Heart right ventricle (tissue), 16 donors: ENCODE results near the gene C5orf24. TPM values are rescaled to one million over a fixed set of nuclear protein-coding genes. Genes with fewer than 3 reads are reported as not detected.
"Not testable (repeated sequence)": the region's sequence is repeated elsewhere in the genome, so short reads cannot be mapped to it uniquely, and the experiment has no call there.

Experiments
- ATAC-seq, 8 donors: fragments of 200-7000 bp; cut with Tn5 transposase; one replicate each; pipeline ENCODE4 v1.9.1; 2020; ENCODE audit warnings: mild to moderate bottlenecking in 8 of 8, moderate library complexity in 8 of 8, moderate number of reproducible peaks in 1 of 8
- DNase-seq, 2 donors: peaks; one replicate each; pipeline ENCODE4 v3.0.0-alpha.2; 2020
- H3K27ac ChIP-seq, 10 donors: fragments of 200-600 bp; sonication (generic) in 2 of 10; one replicate each; pipeline versions ENCODE4 v1.5.0 to v1.8.0; 2020 to 2022; ENCODE audit warnings: mild to moderate bottlenecking in 3 of 10
- H3K27me3 ChIP-seq, 7 donors: fragments of 200-600 bp; one replicate each; pipeline ENCODE4 v1.8.0; 2021 to 2022; ENCODE audit warnings: mild to moderate bottlenecking in 2 of 7
- H3K36me3 ChIP-seq, 9 donors: fragments of 200-600 bp; sonication (generic) in 1 of 9; one replicate each; pipeline versions ENCODE4 v1.5.0 to v1.8.0; 2020 to 2022; ENCODE audit warnings: mild to moderate bottlenecking in 2 of 9
- H3K4me1 ChIP-seq, 9 donors: fragments of 200-600 bp; sonication (generic) in 1 of 9; one replicate each; pipeline versions ENCODE4 v1.5.0 to v1.8.0; 2020 to 2022; ENCODE audit warnings: mild to moderate bottlenecking in 4 of 9
- H3K4me3 ChIP-seq, 10 donors: fragments of 200-600 bp; sonication (generic) in 2 of 10; one replicate each; pipeline versions ENCODE4 v1.5.0 to v1.8.0; 2020 to 2022; ENCODE audit warnings: mild to moderate bottlenecking in 7 of 10, moderate library complexity in 2 of 10
- H3K9me3 ChIP-seq, 11 donors: fragments of 200-600 bp in 10 of 11; sonication (generic) in 2 of 11; one replicate each; pipeline versions ENCODE4 v1.5.0 to v1.8.0; 2013 to 2022; ENCODE audit warnings: mild to moderate bottlenecking in 2 of 11, control low read depth in 1 of 11, moderate library complexity in 1 of 11
- WGBS, 2 donors: extraction: QIAGEN DNeasy Blood & Tissue Kit; methylation state at CpG; one replicate each; pipeline ENCODE4 v1.1.7; 2013; ENCODE audit warnings: inconsistent platforms in 1 of 2; 5-methylcytosine and 5-hydroxymethylcytosine counted together
- intact Hi-C, 10 donors: fragments of 100-400 bp; cut with DNase I; formaldehyde crosslinking; loops; one replicate each; pipeline versions ENCODE4 v1.11.1 to v1.14.2; 2022
- polyA plus RNA-seq, 2 donors: library from polyadenylated mRNA; stranded (reverse); fragments of 200-250 nt; gene quantifications; one replicate each; pipeline ENCODE4 v1.2.3, GENCODE V29; 2013
- total RNA-seq, 10 donors: library from RNA; stranded (reverse); fragmentation: NEBNext Ultra II Directional in 3 of 10; extraction: Animal tissue kit (Norgen Biotek cat#: 25700) in 3 of 10; gene quantifications; one replicate each; pipeline versions ENCODE4 v1.2.1 to v1.2.4, GENCODE V29; 2021 to 2023
- TF ChIP-seq, protein P1 (sequence below), 9 donors: fragments of 200-600 bp; sonication (generic) in 2 of 9; IDR thresholded peaks; one replicate each; pipeline versions ENCODE4 v1.5.0 to v1.8.0; 2021 to 2022; ENCODE audit warnings: antibody characterized with exemption in 9 of 9, mild to moderate bottlenecking in 5 of 9, moderate library complexity in 1 of 9
- donor health status: Arrhythmogenic right ventricular cardiomyopathy.
- donor health status: ischemic (EF 13 %, LVEDD 7.1; RV severe dilation, severe dysfunction).
- donor health status: healthy with polysubstance abuse.
- donor health status: DM: no; HTN: yes; CAD: no.
- donor health status: DM: no; HTN: no; CAD: no.
- donor health status: ischemic (EF 25% LVEDD 6.9; RV normal size, moderate dysfunction).
- donor health status: ischemic (EF 25% LVEDD 5.7; RV mildly dilated, moderate dysfunction).
- donor health status: healthy.
- donor health status: DM: yes; HTN: yes; CAD: no.
- donor health status: Ischemic cardiomyopathy.
- donor health status: ischemic (EF 35%, LVEDD 5.7; RV mildly dilated, moderate dysfunction).
- donor health status: nonischemic (EF 11% LVEDD 7.7; RV severe dilation, severe dysfunction).
- donor health status: DM: yes; HTN: yes; CAD: no.
- donor health status: PGD.
- donor health status: ischemic (EF 29% LVEDD 5.4; RV normal size, mild dysfunction).
- donor health status: nonischemic (EF 23%, LVEDD 6.1; RV moderate dilation, normal function).

Gene C5orf24
- total and polyA plus RNA-seq, 12 donors: 12.0 to 31.2 (median 23.3) TPM

GRCh38 chr5:134874831-134875655 lies 29.3 kb downstream of the C5orf24 start:
- Histone ChIP-seq H3K4me1 (peaks cover 3 to 43% (median 29%) of the 10 kb centered on the region in 9 donors), H3K9me3 (no peaks in the 10 kb centered on the region), H3K4me3 (peak overlapping the region; percentile 64 to 98 (median 86)), H3K27me3 (no peaks in the 10 kb centered on the region), H3K27ac (peak overlapping the region; percentile 92 to 99 (median 96)), H3K36me3 (peaks cover 0 to 6% (median 0%) of the 10 kb centered on the region in 9 donors)
- WGBS, 2 donors: 7 to 8% methylated on average over 20 of the region's 20 CpGs
- DNase-seq (peak; percentile 53 to 68), ATAC-seq (peak; percentile 60 to 82 (median 75))
- TF ChIP-seq, protein P1, sequence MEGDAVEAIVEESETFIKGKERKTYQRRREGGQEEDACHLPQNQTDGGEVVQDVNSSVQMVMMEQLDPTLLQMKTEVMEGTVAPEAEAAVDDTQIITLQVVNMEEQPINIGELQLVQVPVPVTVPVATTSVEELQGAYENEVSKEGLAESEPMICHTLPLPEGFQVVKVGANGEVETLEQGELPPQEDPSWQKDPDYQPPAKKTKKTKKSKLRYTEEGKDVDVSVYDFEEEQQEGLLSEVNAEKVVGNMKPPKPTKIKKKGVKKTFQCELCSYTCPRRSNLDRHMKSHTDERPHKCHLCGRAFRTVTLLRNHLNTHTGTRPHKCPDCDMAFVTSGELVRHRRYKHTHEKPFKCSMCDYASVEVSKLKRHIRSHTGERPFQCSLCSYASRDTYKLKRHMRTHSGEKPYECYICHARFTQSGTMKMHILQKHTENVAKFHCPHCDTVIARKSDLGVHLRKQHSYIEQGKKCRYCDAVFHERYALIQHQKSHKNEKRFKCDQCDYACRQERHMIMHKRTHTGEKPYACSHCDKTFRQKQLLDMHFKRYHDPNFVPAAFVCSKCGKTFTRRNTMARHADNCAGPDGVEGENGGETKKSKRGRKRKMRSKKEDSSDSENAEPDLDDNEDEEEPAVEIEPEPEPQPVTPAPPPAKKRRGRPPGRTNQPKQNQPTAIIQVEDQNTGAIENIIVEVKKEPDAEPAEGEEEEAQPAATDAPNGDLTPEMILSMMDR (IDR thresholded peaks at IDR 0.05): no peak
- intact Hi-C loops: loop anchor here in 4 of 10 donors (1.0 to 2.0 kb wide), 4 partner anchors 28 to 30 kb away; partner anchors contain the start of gene PCBD2 (in 3 of the 4)

- intact Hi-C loops: no loop called here
These were observed 31.4 kb downstream of the C5orf24 start for GRCh38 chr5:134877159-134877558.

GRCh38 chr5:134878403-134878802 lies 32.6 kb downstream of the C5orf24 start:
- intact Hi-C loops: no loop called here
- Histone ChIP-seq H3K9me3 (no peaks in the 10 kb centered on the region), H3K36me3 (peaks cover 0 to 6% (median 0%) of the 10 kb centered on the region in 9 donors), H3K4me1 (peaks cover 3 to 45% (median 31%) of the 10 kb centered on the region in 9 donors), H3K27ac (no peak overlapping the region), H3K27me3 (no peaks in the 10 kb centered on the region), H3K4me3 (no peak overlapping the region)
- TF ChIP-seq, protein P1 (IDR thresholded peaks at IDR 0.05): no peak
- DNase-seq (no peak), ATAC-seq (no peak)
- 84 to 86% methylated on average over 3 of the region's 3 CpGs for WGBS, 2 donors

More at GRCh38 chr5:134877159-134877558, 31.4 kb downstream of the C5orf24 start:
- no peaks in the 10 kb centered on the region for H3K9me3 ChIP-seq
- H3K27me3 ChIP-seq: no peaks in the 10 kb centered on the region
- peak overlapping the region in 1 of 10 donors; percentile 97 for H3K27ac ChIP-seq
- TF ChIP-seq, protein P1 (IDR thresholded peaks at IDR 0.05): no peak
- DNase-seq (no peak), ATAC-seq (no peak)
- H3K4me1 ChIP-seq: peaks cover 3 to 46% (median 32%) of the 10 kb centered on the region in 9 donors
- peaks cover 0 to 6% (median 0%) of the 10 kb centered on the region in 9 donors for H3K36me3 ChIP-seq
- H3K4me3 ChIP-seq: no peak overlapping the region

- Histone ChIP-seq H3K27ac (peak overlapping the region in 1 of 10 donors; percentile 1), H3K27me3 (no peaks in the 10 kb centered on the region), H3K4me3 (no peak overlapping the region), H3K36me3 (peaks cover 0 to 6% (median 0%) of the 10 kb centered on the region in 9 donors), H3K9me3 (no peaks in the 10 kb centered on the region), H3K4me1 (peaks cover 3 to 39% (median 24%) of the 10 kb centered on the region in 9 donors)
- DNase-seq: no peak
- TF ChIP-seq, protein P1 (IDR thresholded peaks at IDR 0.05): no peak
- intact Hi-C loops: no loop called here
- 66 to 69% methylated on average over 3 of the region's 3 CpGs for WGBS, 2 donors
- no peak for ATAC-seq
These were observed 33.7 kb downstream of the C5orf24 start for GRCh38 chr5:134879456-134879855.

DNA sequence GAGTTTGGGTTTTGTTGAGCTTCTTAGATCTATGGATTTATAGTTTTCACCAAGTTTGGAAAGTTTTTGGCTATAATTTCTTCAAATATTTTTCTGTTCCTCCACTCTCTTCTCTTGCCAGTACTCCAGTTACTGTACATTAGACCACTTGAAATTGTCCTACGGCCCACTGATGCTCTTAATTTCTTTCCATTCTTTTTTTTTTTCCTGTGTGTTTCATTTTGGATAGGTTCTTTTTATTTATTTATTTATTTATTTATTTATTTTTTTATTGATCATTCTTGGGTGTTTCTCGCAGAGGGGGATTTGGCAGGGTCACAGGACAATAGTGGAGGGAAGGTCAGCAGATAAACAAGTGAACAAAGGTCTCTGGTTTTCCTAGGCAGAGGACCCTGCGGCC lies 35.2 kb downstream of the C5orf24 start:
- ATAC-seq, H3K9me3 ChIP-seq, H3K27ac ChIP-seq, H3K36me3 ChIP-seq, DNase-seq, intact Hi-C loops, H3K4me3 ChIP-seq, H3K27me3 ChIP-seq: not testable (repeated sequence)
- H3K4me1 ChIP-seq: peaks cover 0 to 28% (median 13%) of the 10 kb centered on the region in 9 donors
- 71 to 85% methylated on average over 1 to 2 of the region's 3 CpGs for WGBS, 2 donors

GRCh38 chr5:134881711-134882110 lies 35.9 kb downstream of the C5orf24 start:
- H3K36me3 ChIP-seq, intact Hi-C loops, DNase-seq, H3K27ac ChIP-seq, H3K9me3 ChIP-seq, H3K4me3 ChIP-seq, ATAC-seq, H3K27me3 ChIP-seq: not testable (repeated sequence)
- WGBS, 2 donors: 93 to 94% methylated on average over 16 to 26 of the region's 30 CpGs
- peaks cover 0 to 20% (median 13%) of the 10 kb centered on the region in 9 donors for H3K4me1 ChIP-seq
